Right lobe of liver (tissue), 6 donors: ENCODE measurements around the gene IFNAR1. TPM values are rescaled to one million over a fixed set of nuclear protein-coding genes. Genes with fewer than 3 reads are reported as not detected.
A peak's percentile ranks its signal among the peaks of the same experiment; 100 is the strongest.

Source experiments
- ATAC-seq, 4 donors: fragments of 200-7000 bp; cut with Tn5 transposase; one replicate each; pipeline ENCODE4 v1.9.1; 2020; ENCODE audit warnings: mild to moderate bottlenecking in 4 of 4, moderate library complexity in 4 of 4
- DNase-seq, 3 donors: peaks; one replicate each; pipeline ENCODE4 v3.0.0-alpha.2; 2020
- H3K27ac ChIP-seq, 3 donors: fragments of 200-600 bp; one replicate each; pipeline ENCODE4 v1.8.0; 2022
- H3K27me3 ChIP-seq, 2 donors: fragments of 200-600 bp; one replicate each; pipeline ENCODE4 v1.8.0; 2022
- H3K36me3 ChIP-seq, 4 donors: fragments of 200-600 bp; sonication (generic) in 1 of 4; one replicate each; pipeline versions ENCODE4 v1.5.1 to v1.8.0; 2017 to 2022; ENCODE audit warnings: control low read depth in 1 of 4
- H3K4me1 ChIP-seq, 4 donors: fragments of 200-600 bp; sonication (generic) in 1 of 4; one replicate each; pipeline versions ENCODE4 v1.5.1 to v1.8.0; 2017 to 2022; ENCODE audit warnings: control low read depth in 1 of 4
- H3K4me3 ChIP-seq, 3 donors: fragments of 200-600 bp; one replicate each; pipeline ENCODE4 v1.8.0; 2022
- H3K9me3 ChIP-seq, 4 donors: fragments of 200-600 bp; sonication (generic) in 1 of 4; one replicate each; pipeline versions ENCODE4 v1.5.1 to v1.8.0; 2017 to 2022; ENCODE audit warnings: control low read depth in 1 of 4
- CTCF ChIP-seq, 4 donors: fragments of 200-600 bp in 3 of 4; fragments of 450-650 bp in 1 of 4; IDR thresholded peaks; one replicate each; pipeline versions ENCODE4 v1.5.1 to v1.8.0; 2016 to 2022; ENCODE audit warnings: antibody characterized with exemption in 4 of 4, mild to moderate bottlenecking in 2 of 4
- POLR2A ChIP-seq: fragments of 450-650 bp; IDR thresholded peaks from one replicate; pipeline ENCODE4 v1.6.1; 2017; ENCODE audit warnings: antibody characterized with exemption, mild to moderate bottlenecking
- WGBS: methylation state at CpG from one replicate; pipeline ENCODE4 v1.1.6; 2018; ENCODE audit warnings: low coverage, low lambda C conversion rate; ENCODE audit not compliant: insufficient coverage; ENCODE audit errors: missing lambda C conversion rate; 5-methylcytosine and 5-hydroxymethylcytosine counted together
- intact Hi-C, 2 donors: fragments of 100-400 bp; cut with DNase I; formaldehyde crosslinking; loops; one replicate each; pipeline versions ENCODE4 v1.11.2 to v1.14.1; 2022
- total RNA-seq, 6 experiments: library from RNA; depleted of rRNA in 2 of 6; stranded (reverse); fragments of >200 nt in 2 of 6; fragmentation: NEBNext Ultra II Directional in 3 of 6; extraction: Animal tissue kit (Norgen Biotek cat#: 25700) in 3 of 6; gene quantifications; one replicate each; pipeline versions ENCODE4 v1.1.0 to v1.2.4, GENCODE V29; 2016 to 2023
- donor health status: DM: no; HTN: yes; CAD: no.
- donor health status: DM: no; HTN: no; CAD: no.
- donor health status: DM: no; HTN: no; CAD: no.
- donor health status: DM: no; HTN: yes; CAD: no.
- donor health status: DM: no; HTN: yes; CAD: no.

Gene IFNAR1
- total RNA-seq, 6 experiments from 2014 or later = 31.6 to 68.2 (median 48.6) TPM

DNA sequence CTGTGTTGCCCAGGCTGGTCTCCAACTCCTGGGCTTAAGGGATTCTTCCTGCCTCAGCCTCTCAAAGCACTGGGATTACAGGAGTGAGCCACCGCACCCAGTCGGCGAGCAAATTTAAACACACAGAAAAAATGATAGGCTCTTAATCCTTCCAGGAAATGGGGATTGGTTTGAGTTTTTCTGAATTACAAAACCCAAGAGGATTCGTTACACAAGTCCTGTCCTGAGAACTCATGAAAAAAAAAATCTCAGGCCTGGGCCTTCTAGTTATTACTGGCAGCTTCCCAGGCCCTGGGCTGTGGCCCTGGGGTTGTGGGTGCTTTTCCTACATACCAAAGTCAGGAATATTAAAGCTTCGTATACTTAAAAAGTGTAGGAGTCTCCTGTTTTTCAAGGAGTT, 72.2 kb downstream of the IFNAR1 start:
- TF ChIP-seq POLR2A (no peak), CTCF (IDR thresholded peaks at IDR 0.05) (no peak)
- Histone ChIP-seq H3K36me3 (no peaks in the 10 kb centered on the region), H3K4me3 (no peak overlapping the region), H3K4me1 (peaks cover 0 to 5% (median 0%) of the 10 kb centered on the region in 4 donors), H3K27ac (no peak overlapping the region), H3K27me3 (no peaks in the 10 kb centered on the region), H3K9me3 (no peaks in the 10 kb centered on the region)
- intact Hi-C loops = no loop called here
- DNase-seq (no peak), ATAC-seq (no peak)
- WGBS = 76% methylated on average over 5 of the region's 5 CpGs

DNA sequence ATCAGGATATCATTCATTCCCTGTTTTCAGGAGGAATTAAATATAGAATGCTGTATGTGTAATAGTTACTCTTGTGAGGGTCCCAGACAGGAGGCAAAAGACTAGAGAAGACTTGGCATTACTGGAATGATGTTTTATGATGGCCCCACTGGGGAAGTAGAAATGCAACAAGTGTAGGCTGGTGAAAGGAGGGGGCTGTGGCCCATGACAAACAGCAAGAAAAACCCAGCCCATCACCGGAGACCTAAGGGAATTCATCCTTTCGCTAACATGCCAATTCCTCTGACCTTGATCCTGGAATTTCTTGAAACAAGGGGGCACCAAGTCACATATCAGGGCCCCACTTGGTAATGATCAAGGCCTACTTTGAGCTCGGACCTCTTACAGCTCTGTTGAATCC, 72.9 kb downstream of the IFNAR1 start:
- no peak for TF ChIP-seq POLR2A
- TF ChIP-seq CTCF (IDR thresholded peaks at IDR 0.05) = no peak
- H3K9me3 ChIP-seq = no peaks in the 10 kb centered on the region
- WGBS = 100% methylated on average over 1 of the region's 3 CpGs
- ATAC-seq = no peak
- H3K27me3 ChIP-seq = no peaks in the 10 kb centered on the region
- H3K4me1 ChIP-seq = peaks cover 0 to 5% (median 0%) of the 10 kb centered on the region in 4 donors
- H3K4me3 ChIP-seq = no peak overlapping the region
- H3K27ac ChIP-seq = no peak overlapping the region
- intact Hi-C loops = no loop called here
- no peaks in the 10 kb centered on the region for H3K36me3 ChIP-seq
- no peak for DNase-seq

DNA sequence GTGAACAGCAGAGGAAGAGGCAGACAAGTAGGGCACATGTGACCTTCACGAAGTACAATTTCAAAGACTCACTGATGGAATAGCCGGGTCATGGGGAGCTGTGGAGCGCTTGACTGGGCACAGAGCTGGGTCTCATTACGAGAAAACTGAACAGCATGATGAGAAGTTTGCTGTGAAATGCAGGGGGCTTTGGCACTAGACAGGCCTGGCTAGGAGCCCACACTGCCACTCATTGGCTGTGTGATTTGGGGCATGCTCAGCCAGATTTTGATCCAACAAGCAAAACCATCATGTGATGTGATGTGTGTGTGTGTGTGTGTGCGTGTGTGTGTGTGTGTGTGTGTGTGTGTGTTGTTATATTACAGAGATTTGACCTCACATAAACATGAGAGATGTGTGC, 73.6 kb downstream of the IFNAR1 start:
- Histone ChIP-seq H3K4me1 (peaks cover 0 to 5% (median 0%) of the 10 kb centered on the region in 4 donors), H3K27ac (no peak overlapping the region), H3K4me3 (no peak overlapping the region), H3K9me3 (no peaks in the 10 kb centered on the region), H3K27me3 (no peaks in the 10 kb centered on the region), H3K36me3 (no peaks in the 10 kb centered on the region)
- TF ChIP-seq CTCF (IDR thresholded peaks at IDR 0.05) = no peak
- no peak for TF ChIP-seq POLR2A
- 95% methylated on average over 4 of the region's 5 CpGs for WGBS
- intact Hi-C loops = no loop called here
- no peak for DNase-seq
- no peak for ATAC-seq

DNA sequence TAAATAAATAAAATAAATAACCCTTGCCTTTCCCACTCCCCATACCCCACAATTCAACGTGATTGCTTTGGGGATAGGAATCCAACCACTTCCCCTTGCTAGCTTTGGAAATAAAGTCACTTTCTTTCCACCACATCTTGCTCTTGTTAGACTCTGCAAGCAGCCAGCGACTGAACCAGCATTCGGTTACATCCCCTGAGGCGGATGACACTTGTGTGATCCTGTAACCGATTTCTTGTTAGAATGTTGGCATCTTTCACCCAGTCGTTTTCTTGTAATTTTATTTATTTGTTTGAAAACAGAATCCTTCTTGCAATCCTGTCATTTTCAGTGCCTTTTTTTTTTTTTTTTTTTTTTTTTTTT, 76.8 kb downstream of the IFNAR1 start:
- Histone ChIP-seq H3K27me3 (no peaks in the 10 kb centered on the region), H3K27ac (peak overlapping the region in 2 of 3 donors; percentile 7 to 87), H3K4me3 (no peak overlapping the region), H3K4me1 (peaks cover 0 to 23% (median 8%) of the 10 kb centered on the region in 4 donors), H3K36me3 (no peaks in the 10 kb centered on the region), H3K9me3 (no peaks in the 10 kb centered on the region)
- TF ChIP-seq POLR2A (no peak), CTCF (IDR thresholded peaks at IDR 0.05) (no peak)
- ATAC-seq (no peak), DNase-seq (no peak)
- 47% methylated on average over 6 of the region's 6 CpGs for WGBS
- intact Hi-C loops = no loop called here
